ENCODE measurements around the gene ARID3B. TPM values are rescaled to one million over a fixed set of nuclear protein-coding genes. Genes with fewer than 3 reads are reported as not detected.

The ARID3B gene
- total RNA-seq, 1 experiment from 2014 or later, result 12.7 TPM

DNA sequence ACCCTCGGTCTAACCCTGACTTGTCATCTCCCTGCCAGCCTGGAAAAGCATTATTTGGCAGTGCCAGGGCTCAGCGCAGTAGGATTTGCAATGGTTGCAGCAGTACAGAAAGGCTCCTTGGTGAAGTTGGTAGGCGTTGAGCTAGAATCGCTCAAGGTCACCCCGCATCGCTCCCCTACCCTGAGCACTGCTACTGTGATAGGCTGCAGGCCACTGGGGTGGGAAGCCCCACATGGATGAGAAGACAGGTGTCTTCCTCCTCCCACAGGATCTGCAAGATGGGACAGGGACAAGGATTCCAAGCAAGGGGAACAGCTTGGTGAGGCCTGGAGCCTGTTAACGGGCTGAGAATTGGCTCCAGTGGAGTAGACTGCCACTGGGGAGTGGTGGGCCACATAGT, 85.3 kb downstream of the ARID3B start:
- no peak overlapping the region for H3K27ac ChIP-seq (ENCODE audit: low read length)
- H3K4me3 ChIP-seq (ENCODE audit: low read depth in 2 of 2, low read length in 2 of 2), result no peak overlapping the region
- no peaks in the 10 kb centered on the region for H3K4me1 ChIP-seq (ENCODE audit: control insufficient read depth, insufficient read depth, low read length)
- no peaks in the 10 kb centered on the region for H3K27me3 ChIP-seq (ENCODE audit: control insufficient read depth, insufficient read depth, low read length)
- TF ChIP-seq, protein P1, sequence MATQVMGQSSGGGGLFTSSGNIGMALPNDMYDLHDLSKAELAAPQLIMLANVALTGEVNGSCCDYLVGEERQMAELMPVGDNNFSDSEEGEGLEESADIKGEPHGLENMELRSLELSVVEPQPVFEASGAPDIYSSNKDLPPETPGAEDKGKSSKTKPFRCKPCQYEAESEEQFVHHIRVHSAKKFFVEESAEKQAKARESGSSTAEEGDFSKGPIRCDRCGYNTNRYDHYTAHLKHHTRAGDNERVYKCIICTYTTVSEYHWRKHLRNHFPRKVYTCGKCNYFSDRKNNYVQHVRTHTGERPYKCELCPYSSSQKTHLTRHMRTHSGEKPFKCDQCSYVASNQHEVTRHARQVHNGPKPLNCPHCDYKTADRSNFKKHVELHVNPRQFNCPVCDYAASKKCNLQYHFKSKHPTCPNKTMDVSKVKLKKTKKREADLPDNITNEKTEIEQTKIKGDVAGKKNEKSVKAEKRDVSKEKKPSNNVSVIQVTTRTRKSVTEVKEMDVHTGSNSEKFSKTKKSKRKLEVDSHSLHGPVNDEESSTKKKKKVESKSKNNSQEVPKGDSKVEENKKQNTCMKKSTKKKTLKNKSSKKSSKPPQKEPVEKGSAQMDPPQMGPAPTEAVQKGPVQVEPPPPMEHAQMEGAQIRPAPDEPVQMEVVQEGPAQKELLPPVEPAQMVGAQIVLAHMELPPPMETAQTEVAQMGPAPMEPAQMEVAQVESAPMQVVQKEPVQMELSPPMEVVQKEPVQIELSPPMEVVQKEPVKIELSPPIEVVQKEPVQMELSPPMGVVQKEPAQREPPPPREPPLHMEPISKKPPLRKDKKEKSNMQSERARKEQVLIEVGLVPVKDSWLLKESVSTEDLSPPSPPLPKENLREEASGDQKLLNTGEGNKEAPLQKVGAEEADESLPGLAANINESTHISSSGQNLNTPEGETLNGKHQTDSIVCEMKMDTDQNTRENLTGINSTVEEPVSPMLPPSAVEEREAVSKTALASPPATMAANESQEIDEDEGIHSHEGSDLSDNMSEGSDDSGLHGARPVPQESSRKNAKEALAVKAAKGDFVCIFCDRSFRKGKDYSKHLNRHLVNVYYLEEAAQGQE (IDR thresholded peaks at IDR 0.05; ENCODE audit: insufficient read depth in 1 of 2, low read depth in 2 of 2, low read length in 1 of 2), result no peak
- TF ChIP-seq, protein P2, sequence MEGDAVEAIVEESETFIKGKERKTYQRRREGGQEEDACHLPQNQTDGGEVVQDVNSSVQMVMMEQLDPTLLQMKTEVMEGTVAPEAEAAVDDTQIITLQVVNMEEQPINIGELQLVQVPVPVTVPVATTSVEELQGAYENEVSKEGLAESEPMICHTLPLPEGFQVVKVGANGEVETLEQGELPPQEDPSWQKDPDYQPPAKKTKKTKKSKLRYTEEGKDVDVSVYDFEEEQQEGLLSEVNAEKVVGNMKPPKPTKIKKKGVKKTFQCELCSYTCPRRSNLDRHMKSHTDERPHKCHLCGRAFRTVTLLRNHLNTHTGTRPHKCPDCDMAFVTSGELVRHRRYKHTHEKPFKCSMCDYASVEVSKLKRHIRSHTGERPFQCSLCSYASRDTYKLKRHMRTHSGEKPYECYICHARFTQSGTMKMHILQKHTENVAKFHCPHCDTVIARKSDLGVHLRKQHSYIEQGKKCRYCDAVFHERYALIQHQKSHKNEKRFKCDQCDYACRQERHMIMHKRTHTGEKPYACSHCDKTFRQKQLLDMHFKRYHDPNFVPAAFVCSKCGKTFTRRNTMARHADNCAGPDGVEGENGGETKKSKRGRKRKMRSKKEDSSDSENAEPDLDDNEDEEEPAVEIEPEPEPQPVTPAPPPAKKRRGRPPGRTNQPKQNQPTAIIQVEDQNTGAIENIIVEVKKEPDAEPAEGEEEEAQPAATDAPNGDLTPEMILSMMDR (IDR thresholded peaks at IDR 0.05), result no peak
- TF ChIP-seq POLR2AphosphoS5 (IDR thresholded peaks at IDR 0.05; ENCODE audit: low read depth, low read length), result no peak
- in situ Hi-C loops (cut with HindIII; ENCODE audit: low pct_unique_long_range_greater_than_20kb, low sequenced_read_pairs) (loop anchor here (25.0 kb wide), 1 partner anchor 136 kb away; no protein-coding TSS in a partner anchor), intact Hi-C loops (cut with micrococcal nuclease; ENCODE audit: unreplicated experiment) (no loop called here)
- ATAC-seq (no peak), DNase-seq (ENCODE audit: low read depth, low spot score) (no peak)
- BruUV-seq (replicated peaks), result no TSS peak
- POLR2A ChIA-PET, result interaction anchor here (0.6 kb wide), 1 partner anchor 260 kb away, joined by 11 read pairs; no protein-coding TSS in a partner anchor
- H3K9me3 ChIP-seq (ENCODE audit: control insufficient read depth, insufficient read depth, low read depth, low read length), result no peaks in the 10 kb centered on the region
- CTCF ChIA-PET, result no interaction called here
- H3K36me3 ChIP-seq (ENCODE audit: control insufficient read depth, insufficient read depth, low read length), result peaks cover 38% of the 10 kb centered on the region

DNA sequence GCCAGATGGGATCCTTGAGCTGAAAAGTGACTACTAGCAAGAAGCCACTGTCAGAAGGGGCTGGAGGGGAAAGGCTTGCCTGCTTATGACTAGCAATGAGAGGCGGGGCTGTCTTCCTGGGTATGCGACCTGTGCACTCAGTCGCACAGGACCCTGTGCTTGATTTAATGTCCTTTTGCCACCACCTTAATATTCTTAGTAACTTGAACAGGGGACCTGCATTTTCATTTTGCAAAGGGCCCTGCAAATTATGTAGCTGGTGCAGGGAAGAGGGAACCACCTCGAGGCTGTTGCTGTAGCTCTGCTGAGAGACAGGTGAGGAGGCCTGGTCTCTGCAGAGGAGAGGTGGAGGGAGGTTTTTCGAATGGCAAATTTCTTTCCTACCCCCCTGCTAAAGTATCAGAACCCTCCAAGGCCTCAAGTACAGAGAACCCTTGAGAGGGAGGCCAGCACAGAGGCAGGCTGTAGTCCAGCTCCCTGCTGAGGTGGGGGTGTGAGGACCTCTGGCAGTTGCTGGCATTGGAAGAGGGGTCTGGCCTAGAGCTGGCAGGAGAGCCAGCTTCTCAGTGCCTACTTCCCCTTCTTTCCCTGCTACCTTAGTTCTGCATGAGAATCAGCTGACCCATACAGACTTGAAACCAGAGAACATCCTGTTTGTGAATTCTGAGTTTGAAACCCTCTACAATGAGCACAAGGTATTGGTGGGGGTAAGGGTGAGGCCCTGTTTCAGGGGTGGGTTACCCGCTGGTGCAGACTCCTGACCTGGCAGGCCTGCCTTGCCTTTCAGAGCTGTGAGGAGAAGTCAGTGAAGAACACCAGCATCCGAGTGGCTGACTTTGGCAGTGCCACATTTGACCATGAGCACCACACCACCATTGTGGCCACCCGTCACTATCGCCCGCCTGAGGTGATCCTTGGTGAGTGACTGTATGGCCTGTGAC, 86.0 kb downstream of the ARID3B start:
- no peak for DNase-seq (ENCODE audit: low read depth, low spot score)
- Histone ChIP-seq H3K27ac (ENCODE audit: low read length) (no peak overlapping the region), H3K9me3 (ENCODE audit: control insufficient read depth, insufficient read depth, low read depth, low read length) (no peaks in the 10 kb centered on the region), H3K27me3 (ENCODE audit: control insufficient read depth, insufficient read depth, low read length) (no peaks in the 10 kb centered on the region), H3K36me3 (ENCODE audit: control insufficient read depth, insufficient read depth, low read length) (peaks cover 31% of the 10 kb centered on the region), H3K4me3 (ENCODE audit: low read depth in 2 of 2, low read length in 2 of 2) (no peak overlapping the region), H3K4me1 (ENCODE audit: control insufficient read depth, insufficient read depth, low read length) (no peaks in the 10 kb centered on the region)
- BruUV-seq (replicated peaks), result no TSS peak
- ChIA-PET POLR2A (interaction anchor here (0.6 kb wide), 1 partner anchor 261 kb away, joined by 11 read pairs; no protein-coding TSS in a partner anchor), CTCF (no interaction called here)
- intact Hi-C loops (cut with micrococcal nuclease; ENCODE audit: unreplicated experiment) (no loop called here), in situ Hi-C loops (cut with HindIII; ENCODE audit: low pct_unique_long_range_greater_than_20kb, low sequenced_read_pairs) (loop anchor here (25.0 kb wide), 1 partner anchor 135 kb away; no protein-coding TSS in a partner anchor)
- ATAC-seq, result no peak
- TF ChIP-seq POLR2AphosphoS5 (IDR thresholded peaks at IDR 0.05; ENCODE audit: low read depth, low read length) (no peak), TCF7L2 (IDR thresholded peaks at IDR 0.05; ENCODE audit: low read depth, low read length) (no peak), SIN3A (IDR thresholded peaks at IDR 0.05; ENCODE audit: borderline replicate concordance, insufficient read depth, low read depth, low read length) (no peak)
- TF ChIP-seq, protein P2 (IDR thresholded peaks at IDR 0.05), result no peak
- TF ChIP-seq, protein P1 (IDR thresholded peaks at IDR 0.05; ENCODE audit: insufficient read depth in 1 of 2, low read depth in 2 of 2, low read length in 1 of 2), result no peak

All from Panc1 (cell line).